Measurements from ENCODE around the gene WNK3.
A peak's percentile ranks its signal among the peaks of the same experiment; 100 is the strongest.

WNK3 gene

GRCh38 chrX:54237014-54237413 is 120.8 kb downstream of the WNK3 start:
- no peak for DNase-seq

- no peak for DNase-seq
Observed at GRCh38 chrX:54230435-54231148, 127.3 kb downstream of the WNK3 start.

DNA sequence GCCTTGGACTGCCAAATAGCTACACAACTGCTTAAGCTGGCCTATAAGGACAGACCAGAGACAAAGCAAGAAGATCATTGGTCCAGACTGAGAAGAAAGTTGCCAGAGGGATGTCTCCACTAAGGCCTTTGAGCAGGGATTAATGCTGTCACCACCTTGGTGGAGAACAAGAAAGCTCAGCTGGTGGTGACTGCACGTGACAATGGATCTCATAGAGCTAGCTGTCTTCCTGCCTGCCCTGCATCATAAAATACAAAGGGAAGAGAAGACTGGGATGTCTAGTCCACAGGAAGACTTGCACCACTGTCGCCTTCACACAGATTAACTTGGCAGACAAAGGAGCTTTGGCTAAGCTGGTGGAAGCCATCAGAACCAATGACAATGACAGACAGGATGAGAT is 134.3 kb downstream of the WNK3 start:
- DNase-seq: no peak

GRCh38 chrX:54213603-54214002 is 144.2 kb downstream of the WNK3 start:
- no peak for DNase-seq

- no peak for DNase-seq
Observed at GRCh38 chrX:54208531-54208930, 149.3 kb downstream of the WNK3 start.

GRCh38 chrX:54198262-54198661 is 159.6 kb downstream of the WNK3 start:
- DNase-seq: no peak

DNA sequence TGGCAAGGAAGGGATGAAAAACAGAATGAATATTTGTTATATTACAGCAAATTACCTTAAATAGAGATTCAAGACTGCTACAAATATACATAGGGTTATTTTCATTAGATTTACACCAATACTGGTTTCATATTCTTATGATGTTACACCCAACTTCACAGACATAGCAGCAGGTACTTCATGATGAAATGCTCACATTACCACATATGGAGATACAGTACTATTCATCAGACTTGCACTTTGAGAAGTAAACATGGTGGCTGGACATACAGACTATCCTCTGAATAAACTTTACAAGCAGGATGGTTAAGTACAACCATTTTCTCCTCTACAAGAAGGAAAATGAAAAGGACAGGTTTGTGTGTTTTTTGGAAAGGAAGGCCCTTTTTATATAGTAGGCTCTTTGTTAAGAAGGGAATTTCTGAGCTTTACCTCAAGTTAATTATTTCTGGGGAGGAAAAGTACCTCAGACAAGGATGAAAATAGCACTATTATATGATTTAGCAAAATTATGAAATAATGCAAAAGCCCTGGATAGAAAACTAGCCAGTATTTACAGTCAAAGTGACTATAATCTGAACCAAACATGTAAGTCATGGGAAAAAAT is 162.8 kb downstream of the WNK3 start:
- no peak for DNase-seq

DNA sequence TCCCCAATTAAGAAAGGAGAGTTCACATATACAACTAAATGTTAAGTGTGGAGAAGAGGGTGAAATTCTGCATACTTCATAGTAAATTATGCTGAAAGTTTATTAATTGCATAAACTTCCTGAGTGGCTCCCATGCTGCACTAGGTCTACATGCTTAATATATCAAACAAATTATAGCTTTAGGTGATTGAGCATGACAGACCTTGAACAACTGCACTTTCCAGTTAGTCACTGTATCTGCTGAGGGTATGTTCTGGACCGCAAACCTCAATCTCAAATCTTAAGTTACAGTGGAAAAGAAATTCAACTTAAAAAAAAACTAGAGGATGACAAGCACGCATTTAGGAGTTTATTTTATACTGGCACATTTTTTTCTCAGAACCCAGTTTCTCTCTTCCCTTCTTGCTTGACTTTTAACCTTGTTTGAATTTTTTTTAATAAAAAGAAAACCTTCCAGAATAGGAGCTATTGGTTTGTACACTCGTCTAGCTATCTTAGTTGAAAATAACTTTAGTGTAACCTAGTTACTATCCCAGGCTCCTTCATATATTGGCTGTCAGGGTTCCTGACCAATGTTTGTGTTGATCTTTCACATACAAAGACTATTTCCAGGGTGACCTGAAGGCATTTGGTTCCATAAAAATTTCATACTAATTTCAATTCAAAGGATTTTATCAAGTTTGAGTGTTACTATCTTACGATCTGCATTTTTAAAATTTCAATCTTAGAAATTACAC is 164.6 kb downstream of the WNK3 start:
- DNase-seq: no peak

DNA sequence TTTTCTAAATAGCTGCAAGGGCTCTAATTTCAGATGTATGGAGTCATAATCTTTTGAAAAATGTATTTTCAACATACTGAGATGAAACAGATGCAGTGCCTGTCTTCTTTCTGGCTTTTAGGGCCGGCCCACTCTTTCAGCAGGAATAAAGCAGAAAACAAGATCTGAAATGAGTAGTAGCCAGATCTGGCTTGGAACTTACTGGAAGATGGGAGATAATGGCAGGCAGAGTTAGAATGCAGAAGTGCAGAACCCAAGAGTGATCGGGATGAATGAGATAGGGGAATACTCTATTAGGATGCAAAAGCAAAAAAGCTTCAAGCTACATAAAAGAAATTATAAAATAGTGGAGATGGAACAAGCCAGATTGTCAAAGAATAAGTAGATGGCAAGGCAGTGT is 173.4 kb downstream of the WNK3 start:
- DNase-seq: no peak

DNA sequence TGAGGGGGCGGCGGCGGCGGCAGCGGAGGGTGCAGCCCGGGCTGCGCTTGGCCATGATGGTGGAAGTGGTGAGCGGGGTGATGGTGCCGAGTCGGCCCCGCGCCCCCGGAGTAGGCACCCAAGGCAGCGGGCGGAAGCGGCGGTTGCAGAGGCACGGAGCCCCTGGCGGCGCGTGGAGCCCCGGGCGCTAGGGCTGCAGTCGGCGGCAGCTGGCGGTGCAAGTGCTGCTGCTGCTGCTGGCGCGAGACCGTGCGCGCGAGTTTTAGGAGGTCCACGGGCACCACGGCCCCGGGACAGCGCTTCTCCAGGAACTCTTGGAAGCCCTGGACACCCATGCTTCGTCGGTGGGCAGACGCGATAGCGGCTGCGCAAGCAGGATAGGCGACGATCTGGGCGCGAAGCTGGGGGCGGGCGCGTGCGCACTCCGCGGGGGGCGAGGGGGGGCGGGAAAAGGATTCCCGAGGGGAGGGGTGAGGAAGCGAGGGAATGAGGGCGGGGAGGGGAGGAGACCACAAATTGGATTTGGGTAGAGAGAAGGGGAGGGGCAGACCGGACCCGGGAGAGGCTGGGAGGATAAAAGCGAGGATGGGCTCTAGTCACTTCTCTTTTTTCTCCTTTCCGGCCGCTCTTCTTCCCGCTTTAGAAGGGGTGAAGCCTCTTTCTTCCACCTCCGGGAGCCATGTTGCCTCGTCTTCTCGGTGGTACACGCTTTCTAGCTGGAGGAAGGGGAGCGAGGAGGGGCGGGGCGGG is 174.8 kb downstream of the WNK3 start, which contains the start of gene FAM120C:
FAM120C (minus strand) TSS at position 391 of the 750 bp plus-strand sequence; CDS start at position 335, 56 bp downstream.
- peak; percentile 75 for DNase-seq

DNA sequence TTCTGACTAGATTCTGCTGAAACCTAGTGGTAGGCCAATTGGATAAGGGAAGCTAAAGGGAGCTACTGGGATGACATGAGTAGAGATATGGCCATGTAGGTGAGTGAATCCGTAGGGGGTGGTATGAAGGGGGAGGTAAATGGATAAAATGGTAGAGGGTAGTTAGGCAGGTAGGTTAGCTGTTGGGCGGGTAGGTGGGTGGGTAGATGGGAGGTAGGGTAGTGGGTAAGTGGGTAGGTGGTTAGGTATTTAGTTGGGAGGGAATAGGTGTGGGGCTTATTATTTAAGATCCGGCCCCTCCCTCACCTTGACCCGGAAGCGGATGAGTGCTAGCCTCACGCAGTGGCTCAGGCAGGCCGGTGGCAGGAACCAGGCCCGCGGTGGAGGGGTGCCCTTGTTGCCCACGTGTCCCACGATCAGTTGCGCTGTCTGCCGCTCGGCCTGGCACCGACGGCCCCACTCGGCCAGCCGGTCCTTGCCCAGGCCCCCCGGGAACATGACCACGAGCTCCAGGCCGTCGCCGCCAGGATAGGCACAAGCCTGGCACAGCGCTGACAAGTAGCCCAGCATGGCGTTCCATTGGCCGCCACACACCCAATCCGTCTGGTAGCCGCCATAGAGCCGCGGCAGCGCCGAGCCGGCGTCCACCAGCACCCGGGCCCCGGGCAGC is 175.5 kb downstream of the WNK3 start:
- DNase-seq: peak; percentile 76

- no peak for DNase-seq
Observed at GRCh38 chrX:54181202-54181953, 176.5 kb downstream of the WNK3 start.

GRCh38 chrX:54180403-54180802 is 177.4 kb downstream of the WNK3 start:
- DNase-seq: no peak

- DNase-seq: no peak
Observed at GRCh38 chrX:54178100-54178940, 179.5 kb downstream of the WNK3 start.

DNA sequence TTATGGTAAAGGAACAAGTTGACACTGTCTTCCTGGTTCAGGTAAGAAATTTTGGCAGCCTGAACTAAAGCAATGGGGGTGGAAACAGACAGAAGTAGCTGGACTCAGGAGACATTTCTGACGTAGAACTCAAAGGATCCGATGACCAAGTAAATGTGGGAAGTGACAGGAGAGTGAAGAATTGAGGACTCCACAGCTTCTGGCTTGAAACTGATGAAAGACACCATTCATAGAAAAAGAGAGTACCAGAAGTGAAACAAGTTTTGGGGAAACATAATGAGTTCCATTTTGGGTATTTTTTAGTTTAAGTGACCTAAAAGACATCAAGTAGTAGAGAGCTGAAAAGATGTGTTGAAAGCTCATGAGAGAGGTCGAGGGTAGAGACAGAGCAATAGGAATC is 180.5 kb downstream of the WNK3 start:
- no peak for DNase-seq

GRCh38 chrX:54173791-54174190 is 184.1 kb downstream of the WNK3 start:
- DNase-seq: no peak

- no peak for DNase-seq
Observed at GRCh38 chrX:54172455-54172854, 185.4 kb downstream of the WNK3 start.

GRCh38 chrX:54171527-54172250 is 186.2 kb downstream of the WNK3 start:
- no peak for DNase-seq

DNA sequence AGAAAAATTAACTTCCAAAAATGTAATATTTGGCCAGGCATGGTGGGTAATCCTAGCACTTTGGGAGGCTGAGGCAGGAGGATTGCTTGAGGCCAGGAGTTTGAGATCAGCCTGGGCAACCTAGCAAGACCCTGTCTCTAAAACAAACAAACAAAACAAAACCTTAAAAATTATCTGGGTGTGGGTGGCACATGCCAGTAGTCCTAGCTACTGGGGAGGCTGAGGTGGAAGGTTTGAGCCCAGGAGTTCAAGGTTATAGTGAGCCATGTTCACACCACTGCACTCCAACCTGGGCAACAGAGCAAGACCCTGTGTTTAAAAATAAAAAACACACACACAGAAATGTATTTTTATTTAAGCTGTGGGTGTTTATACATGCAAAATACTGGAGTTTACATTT is 186.8 kb downstream of the WNK3 start:
- no peak for DNase-seq

DNA sequence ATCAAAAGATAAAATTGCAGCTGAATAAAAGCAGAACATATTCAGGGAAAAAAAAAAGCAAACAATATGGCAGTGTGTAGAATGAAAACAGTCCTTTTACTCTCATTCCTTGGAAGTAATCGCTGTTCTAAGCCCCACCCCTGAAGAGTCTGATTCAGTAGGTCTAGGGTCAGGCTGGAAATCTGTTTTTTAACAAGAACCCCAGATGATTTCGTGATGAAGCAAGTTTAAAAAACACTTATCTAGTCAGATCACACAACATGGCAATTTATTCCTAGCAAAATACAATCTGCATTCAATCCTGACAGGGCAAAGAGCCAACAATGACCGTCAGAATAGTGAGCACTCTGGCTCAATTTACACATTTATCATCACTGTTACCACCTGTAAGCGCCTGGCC is 190.9 kb downstream of the WNK3 start:
- DNase-seq: no peak
